GM18507 (cell line): Measurements from ENCODE around the gene UBN1.
"Not testable (repeated sequence)": the region's sequence is repeated elsewhere in the genome, so short reads cannot be mapped to it uniquely, and the experiment has no call there.

Source experiments
- DNase-seq: peaks from one replicate; pipeline ENCODE4 v3.0.0; 2011; ENCODE audit warnings: low read depth; ENCODE audit not compliant: insufficient read length; ENCODE audit errors: extremely low spot score
- FAIRE-seq: peaks from 2 replicates; lab custom pipeline; 2011; peaks lifted over from hg19 to GRCh38; lab: Jason Lieb, UNC

Gene UBN1

DNA sequence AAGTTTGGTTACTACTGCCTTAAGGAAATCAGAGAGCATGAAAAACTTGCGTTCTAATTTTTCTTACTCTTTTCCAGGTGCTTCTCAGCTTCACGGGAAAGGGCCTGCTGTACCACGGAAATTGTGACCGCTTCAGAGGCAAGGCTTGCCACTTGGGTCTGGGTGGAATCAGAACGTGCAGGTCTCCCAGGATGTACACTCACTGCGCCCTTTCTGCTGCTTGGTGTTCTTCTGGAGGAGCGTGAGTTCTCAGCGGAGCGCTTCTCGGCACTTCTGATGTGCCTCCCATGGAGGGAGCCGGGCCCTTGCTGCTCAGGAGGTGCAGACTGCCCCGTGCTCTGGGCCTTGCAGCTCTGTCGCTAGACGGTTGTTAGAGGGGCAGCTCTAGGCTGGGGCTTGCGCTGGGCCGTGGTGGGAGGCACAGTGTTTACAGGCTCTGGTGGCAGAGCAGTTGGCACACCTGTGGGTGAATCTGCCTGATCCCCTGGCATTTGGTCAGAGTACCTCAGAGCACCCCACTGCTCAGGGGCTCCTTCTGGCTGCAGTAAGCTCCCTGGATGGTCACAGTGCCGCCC, 32.8 kb downstream of the UBN1 start:
- no peak for FAIRE-seq
- DNase-seq, result no peak

DNA sequence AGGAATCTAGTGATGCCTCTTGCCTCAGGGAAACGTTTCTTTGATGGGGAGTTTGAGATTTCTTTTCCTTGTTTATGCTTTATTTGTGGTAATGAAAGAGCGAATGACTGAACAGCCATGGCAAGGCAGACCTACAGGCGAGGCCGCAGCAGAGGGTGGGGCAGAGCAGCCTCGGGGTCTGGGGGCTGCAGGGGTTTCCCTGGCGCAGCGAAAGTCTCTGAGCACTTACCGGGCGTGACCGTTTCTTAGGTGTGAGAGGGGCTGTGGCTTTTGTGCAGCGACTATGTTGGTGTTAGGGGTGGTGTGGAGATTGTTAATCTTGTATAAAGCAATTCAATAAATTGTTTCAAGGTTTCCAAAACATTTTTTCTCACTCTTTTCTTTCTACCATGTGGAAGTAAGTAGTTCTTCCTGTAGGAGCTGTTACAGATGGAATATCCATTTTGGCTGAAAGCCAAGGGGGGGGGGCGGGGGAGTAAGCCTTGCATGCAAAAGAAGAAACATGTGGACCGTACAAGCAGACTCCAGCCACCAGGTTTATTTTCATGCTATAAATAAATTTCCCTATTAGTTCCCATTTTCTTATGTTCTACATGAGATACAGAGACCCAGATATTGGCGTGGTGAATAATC, 34.8 kb downstream of the UBN1 start:
- no peak for DNase-seq
- no peak for FAIRE-seq

DNA sequence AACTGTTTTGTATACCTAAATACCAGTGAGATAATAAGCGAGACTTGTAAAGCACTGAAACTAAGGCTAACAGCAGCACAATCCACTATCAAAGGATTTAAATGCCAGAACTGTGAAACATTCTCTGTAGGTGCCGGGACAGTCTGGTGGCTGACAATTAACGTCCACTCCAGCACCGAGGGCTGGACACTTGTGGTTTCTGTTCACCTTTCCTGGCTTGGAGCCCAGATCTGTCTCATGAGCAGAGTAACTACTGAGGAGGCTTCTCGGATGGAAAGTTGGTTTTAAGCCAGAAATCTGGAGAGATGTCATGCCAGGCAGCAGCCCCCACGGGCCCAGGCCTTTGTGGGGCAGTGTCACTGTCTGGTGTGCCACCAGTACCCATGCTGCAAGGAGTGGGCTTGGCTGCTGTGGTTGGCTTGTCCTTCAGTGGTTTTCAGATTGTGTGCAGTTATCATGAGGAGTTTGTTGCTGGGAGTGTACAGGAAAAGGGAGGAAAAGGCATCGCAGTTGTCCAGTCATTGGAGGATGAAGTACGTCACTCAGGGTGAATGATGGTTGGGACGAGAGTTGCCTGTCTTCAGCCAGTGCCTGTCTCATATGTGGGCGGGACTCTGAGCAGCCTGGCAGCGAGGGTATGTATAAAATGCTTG, 35.5 kb downstream of the UBN1 start:
- DNase-seq (no peak), FAIRE-seq (no peak)

DNA sequence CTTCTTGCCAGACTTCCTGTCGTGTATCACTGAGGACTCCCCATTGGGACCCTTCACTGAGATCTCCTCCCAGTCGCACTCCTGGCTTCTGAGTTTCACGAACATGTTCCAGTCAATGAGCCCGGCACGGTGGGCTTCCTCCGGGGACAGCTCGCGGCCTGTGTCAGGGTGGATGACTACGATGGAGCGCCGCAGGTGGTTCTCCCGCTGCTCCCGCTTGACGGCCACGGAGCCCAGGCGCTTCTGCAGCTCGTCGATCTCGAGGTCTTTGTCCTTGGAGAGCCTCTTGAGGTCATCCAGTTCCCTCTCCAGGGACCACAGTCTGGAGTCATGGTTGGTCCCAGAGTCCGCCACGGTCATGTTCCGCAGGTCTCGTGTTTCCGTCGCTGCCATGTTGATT, 36.2 kb downstream of the UBN1 start:
- DNase-seq, result no peak
- FAIRE-seq, result no peak

DNA sequence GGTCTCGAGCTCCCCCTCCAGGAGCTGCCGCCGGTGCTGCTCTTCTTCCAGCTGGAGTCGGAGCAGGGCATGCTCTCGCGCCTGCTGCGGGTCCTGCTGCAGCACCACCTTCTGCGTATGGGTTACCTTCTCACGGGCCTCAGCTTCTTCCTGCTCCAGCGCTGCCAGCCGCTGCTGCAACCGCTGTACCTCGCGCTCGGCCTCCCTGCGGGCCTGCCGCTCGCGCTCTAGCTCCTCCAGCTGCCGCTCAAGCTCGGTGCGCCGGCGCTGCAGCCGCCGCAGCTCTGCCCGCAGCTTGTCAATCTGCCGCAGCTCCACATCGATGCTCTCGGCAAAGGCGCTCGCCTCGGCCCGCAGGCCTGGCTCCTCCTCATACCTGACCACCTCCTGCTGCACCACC, 36.9 kb downstream of the UBN1 start:
- DNase-seq, result no peak
- FAIRE-seq, result no peak

DNA sequence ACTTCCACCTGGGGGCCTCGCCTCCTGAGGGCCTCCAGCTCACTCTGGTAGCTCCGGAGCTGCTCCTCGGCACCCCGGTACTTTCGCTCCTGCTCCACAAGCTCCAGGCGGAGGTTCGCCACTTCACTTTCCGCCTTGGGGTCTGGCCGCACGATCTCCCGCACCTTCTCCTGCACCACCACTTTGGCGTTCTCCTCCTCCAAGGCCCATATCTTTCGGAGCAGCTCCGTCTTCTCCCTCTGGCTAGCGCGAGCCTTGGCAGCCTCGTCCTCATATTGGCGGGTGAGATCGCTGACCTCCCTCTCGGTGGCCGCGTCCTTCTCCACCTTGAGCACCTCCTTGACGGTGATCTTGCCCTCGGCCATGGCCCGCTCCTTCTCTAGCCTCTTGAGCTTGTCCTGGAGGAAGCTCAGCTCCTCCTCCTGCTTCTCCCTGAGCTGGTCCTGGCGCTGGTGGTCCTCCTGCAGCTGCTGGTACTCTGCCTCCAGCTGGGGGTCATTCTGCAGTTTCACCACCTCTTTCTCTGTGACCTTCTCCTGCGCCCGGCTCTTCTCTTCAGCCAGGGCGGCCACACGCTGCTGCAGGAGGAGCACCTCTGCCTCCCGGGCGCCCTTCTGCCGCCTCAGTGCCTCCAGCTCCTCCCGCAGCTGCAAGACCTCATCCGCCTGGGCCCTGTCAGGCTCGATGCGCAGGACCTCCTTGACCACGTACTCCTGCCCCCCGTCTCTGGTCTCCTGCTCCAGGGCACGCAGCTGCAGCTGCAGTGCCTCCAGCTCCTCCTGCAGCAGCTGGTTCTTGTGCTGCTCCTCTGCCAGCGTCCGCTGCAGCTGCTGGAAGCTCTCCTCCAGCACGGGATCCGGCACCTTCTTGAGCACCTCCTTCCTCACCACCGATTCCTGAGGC, 37.9 kb downstream of the UBN1 start:
- FAIRE-seq (no peak), DNase-seq (no peak)

DNA sequence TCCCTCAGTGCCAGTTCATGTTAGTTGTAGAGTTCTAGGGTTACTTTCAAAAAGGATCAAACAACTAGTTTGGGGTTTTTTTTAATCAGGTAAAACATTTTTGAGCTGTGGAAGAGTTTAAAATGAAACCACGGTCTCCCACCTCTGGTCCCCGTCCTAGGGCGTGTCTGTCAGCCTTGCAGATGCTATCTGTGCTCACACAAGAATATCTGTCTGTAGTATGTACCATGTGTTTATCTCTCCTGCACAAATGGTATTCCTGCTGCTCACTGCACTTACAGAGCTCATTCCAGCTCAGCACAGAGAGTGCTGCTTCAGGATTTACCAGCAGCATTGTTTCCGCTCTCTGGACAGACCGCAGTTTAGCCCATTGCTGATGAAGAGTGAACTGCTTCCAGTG, 38.9 kb downstream of the UBN1 start:
- FAIRE-seq (no peak), DNase-seq (no peak)

DNA sequence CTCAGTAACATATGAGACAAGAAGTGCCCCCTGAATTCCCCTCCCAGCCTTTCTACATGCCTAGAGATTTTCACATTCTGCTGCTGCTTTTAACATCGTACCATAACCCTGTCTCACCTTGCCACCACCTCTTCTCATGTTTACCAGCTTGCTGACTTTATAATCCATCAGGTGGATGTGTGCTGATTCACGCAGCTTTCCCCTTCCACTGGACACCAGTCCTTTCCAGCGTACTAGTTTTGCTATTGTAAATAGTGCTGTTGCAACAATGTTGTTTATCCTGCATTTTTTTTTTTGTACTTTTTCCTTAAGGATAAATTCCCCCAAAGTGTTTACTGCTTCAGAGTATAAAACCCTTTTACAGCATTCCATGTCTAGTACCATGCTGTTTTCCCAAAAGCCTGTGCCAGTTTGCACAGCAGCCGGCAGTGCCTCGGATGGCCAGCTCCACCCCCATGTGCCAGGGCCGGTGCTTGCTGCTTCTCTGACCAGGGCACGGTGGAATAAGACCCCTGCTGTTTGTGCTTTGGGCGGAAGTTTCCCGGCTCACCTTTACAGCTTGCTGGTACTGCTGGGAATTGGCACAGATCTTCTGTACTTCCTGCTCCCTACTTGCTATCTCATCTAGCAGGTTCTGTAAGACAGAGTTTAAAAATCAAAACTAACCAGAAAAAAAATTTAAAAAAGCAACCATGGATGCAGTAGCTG, 41.3 kb downstream of the UBN1 start:
- no peak for FAIRE-seq
- DNase-seq, result no peak

DNA sequence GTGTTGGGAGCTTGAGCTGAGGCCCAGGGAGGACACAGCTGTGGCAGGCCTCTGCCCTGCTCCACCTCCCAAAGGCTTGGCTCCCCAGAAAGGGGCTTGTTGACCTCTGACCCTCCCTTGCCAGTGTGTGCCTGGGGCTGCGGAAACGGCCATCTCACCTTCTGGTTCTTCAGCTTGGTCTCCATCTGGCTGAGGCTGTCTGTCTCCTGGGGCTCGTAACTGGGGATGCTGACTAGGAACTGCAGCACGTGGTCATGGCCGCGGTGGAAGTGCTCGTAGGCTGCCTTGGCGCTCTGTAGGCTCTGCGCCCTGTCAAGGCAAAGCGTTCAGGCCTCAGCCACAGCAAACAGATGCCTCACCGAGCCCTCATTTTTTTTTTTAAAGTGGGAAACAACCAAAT, 42.7 kb downstream of the UBN1 start:
- DNase-seq, result no peak
- no peak for FAIRE-seq

DNA sequence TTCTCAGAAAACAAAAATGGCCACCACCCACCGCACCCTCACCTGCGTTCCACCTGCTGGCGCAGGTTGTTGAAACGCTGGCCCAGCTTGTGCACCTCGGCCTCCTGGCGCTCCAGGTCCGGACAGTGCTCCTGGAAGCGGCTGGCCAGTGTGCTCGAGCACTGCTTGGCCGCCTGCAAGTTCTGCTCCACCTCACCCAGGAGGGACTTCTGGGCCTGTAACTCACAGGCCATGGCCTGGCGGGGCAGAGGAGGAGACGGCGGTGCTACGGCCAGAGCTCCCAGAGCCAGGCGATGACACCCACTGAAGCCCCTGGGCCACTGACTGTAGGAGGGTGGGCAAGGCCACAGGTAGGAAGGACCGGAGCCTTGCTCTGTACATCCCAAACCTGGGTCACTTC, 43.4 kb downstream of the UBN1 start:
- DNase-seq (no peak), FAIRE-seq (no peak)

DNA sequence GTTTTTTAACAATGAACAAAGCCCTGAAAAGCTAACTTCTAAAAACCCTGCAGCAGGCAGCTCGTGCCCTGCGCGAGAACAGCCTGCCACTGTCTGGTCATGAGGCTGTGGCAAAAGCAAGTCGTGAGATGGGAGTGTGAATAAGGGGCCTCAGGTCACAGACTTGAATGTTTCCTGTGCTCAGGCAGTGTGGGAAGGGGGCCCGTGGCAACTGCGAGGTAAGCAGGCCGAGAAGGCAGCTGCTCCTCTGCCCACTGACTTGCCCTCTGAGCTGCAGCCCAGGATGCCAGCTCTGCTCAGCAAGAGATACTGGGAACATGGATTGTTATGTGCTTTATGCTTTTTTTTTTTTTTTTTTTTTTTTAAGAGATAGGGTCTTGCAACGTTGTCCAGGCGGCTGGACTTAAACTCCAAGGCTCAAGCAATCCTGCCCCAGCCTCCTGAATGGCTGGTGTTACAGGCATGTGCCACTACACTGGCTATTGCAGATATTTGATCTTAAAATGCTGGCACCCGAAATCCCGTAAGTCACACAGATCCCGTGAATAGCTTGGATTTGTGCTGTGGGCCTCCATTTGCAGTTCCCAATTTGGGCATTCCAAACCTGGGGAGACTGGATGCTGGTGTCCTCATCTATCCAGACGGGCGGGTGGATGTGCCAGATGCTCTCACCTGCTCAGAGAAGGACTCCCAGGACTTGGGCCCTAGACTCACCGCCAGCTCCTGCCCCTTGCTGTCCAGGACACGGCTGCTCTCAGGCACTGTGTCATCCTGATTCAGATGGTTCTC, 44.0 kb downstream of the UBN1 start:
- FAIRE-seq, result no peak

DNA sequence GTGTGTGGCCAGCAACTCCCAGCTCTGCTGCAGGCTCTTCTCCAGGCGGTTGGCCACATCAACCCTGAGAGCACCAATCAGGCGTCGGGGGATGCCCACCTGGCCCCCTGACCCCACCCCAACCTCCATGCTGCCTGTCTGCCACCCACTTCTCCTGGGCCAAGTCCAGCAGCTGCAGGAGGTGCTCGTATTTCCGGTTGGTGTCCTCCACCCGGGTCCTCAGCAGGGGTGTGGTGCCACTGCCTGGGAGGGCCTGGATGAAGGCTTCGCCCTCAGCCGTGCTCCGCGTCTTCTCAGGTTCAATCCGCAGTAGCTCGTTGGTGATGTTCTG, 44.6 kb downstream of the UBN1 start:
- DNase-seq, result no peak
- FAIRE-seq, result no peak

More for the DNA sequence above, 44.0 kb downstream of the UBN1 start:
- DNase-seq, result no peak

DNA sequence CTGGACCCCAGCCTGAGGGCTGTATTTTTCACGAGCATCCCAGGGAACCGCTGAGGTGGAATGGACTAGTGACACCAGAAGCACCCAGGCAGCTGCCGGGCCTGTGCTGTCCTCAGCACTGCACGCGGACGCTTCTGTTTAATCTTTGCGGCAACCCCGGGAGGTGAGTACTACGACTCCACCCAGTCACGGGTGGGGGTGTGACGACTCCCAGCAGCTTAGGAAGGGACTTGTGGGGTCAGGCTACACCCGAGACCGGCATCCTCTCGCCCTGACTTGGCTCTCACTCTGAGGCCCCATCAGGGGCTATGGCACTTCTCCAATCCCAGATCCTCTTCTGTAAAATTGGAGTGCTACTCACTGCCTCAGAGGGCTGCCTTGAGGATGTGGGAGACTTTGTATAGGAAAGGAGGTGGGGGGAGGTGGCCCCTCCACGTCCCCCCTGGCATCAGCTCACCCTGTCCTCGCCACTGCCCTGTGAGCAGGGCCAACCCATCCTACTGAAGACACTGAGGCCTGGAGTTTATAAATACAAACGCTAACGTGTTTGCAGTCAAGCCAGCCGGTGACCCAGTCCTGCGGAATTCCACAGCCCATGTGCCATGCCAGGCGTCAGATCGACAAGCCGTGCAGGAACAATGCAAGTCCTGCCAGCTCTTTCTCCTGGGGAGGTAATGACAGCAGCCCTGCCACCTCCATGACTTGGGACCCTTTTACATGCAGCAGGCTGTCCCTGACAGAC, 45.3 kb downstream of the UBN1 start:
- no peak for DNase-seq
- no peak for FAIRE-seq

DNA sequence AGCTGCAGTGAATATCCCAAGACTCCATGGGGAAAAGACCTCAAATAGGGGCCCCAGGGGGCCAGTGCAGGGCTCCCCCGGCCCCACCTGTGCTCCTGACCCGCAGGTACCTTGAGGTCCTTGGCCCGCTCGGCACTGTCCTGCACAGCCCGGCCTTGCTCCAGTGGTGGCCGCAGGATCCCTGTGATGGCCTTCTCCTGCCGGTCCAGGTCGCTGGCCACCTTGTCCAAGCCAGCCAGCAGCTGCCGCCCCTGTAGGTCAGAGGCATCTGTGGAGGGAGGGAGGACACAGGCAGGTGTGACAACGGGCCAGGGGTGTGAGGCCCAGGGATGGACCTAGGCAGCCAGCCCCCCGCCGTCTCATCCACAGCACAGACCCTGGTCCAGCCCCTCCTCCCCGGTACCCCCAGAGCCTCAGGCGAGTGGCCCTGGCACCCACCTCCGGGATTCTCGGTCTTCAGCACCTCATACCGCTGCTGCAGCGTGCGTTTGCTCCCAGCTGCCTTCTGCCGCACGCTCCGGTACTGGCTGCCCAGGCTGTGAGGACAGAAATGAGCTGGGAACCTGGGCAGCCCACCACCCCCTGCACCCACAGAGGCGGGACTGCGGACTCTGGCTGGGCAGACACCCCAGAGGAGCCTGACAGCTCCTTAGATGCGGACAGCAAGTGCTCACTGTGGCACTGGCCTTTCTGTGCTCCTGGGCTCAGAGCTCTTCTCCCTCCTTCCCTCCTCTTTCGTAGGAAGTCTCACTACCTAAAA, 46.0 kb downstream of the UBN1 start:
- FAIRE-seq, result no peak
- no peak for DNase-seq

DNA sequence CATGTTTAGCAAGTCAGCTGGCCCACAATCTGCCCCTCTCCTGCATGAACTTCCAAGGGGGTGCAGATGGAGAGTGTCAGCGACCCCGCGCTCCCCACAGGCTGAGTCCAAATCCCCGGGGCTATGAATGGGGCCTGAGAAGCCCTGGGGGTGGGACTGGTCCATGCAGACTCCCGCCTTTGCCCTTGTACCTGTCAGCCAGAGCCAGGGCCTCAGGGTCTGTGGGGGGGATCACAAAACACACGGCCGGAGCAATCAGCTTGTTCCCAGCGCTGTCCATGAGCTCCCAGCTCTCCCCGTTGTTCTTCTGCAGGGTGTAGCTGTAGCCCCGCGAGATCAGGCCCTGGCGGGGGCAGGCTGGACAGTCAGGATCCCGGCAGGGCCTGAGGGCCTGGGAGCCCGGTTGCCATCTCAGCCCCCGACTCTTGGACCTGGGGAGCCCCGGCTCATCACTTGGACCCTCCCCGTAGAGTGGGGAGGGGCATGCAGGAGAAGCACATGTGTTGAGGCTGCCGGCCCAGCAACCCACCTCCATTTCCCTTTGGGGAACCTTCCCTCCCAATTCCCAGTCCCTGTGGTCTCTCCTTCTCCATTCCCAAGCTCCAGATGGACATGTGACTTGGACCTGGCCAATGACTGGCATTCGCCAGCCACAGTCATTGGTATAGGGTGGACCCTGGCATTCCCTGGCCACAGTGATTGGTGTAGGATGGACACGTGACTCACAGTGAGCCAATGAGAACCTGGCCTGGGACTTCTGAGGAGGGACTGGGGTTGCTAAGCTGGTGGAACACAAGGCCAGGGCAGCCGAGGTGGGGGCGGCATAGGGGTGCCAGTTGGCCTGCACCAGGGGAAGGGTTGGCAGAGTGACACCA, 47.2 kb downstream of the UBN1 start:
- no peak for DNase-seq
- FAIRE-seq, result no peak

DNA sequence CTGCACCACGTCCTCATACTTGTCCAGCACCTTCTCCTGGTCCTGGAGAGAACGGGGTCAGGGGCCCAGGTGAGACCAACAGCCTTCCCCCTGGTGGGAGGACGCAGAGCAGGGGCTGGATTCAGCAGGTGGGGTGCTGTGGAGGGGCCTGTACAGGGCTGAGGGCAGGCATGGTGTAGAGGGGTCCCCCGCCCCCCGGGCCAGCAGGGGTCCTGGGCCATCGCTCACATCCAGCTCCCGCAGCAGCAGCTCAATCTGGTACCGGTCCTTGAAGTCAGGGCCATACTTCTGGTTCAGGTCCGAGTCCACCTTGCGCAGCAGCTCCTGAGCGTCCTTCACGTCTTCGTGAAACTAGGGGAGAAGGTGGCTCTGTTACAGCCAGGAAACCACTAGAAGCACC, 48.1 kb downstream of the UBN1 start:
- DNase-seq (no peak), FAIRE-seq (no peak)

DNA sequence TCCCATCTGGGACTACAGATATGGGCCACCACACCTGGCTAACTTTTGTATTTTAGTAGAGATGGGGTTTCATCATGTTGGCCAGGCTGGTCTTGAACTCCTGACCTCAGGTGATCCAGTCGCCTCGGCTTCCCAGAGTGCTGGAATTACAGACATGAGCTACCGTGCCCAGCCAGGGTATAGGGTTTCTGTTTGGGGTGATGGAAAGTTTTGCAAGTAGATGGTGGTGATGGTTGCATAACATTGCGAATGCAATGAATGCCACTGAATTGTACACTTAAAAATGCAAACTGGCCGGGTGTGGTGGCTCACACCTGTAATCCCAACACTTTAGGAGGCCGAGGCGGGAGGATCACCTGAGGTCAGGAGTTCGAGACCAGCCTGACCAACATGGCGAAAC, 49.5 kb downstream of the UBN1 start:
- FAIRE-seq, DNase-seq: not testable (repeated sequence)
